A673 (cell line): Measurements from ENCODE around the gene SIRT6. TPM values are rescaled to one million over a fixed set of nuclear protein-coding genes. Genes with fewer than 3 reads are reported as not detected.

Source experiments
- BruUV-seq: library from RNA; stranded (reverse); fragments of 400-500 nt; replicated peaks from 2 replicates; lab custom pipeline; 2021; lab: Mats Ljungman, UMichigan
- CTCF ChIA-PET: fragments of 300-600 bp; sonication (Branson Sonifier 250); formaldehyde crosslinking; loops from one replicate; lab custom pipeline; 2022; ENCODE audit warnings: antibody characterized with exemption; lab: Charles Lee
- POLR2A ChIA-PET: fragments of 300-600 bp; sonication (Branson Sonifier 250); formaldehyde crosslinking; loops from one replicate; lab custom pipeline; 2022; ENCODE audit warnings: antibody characterized with exemption; ENCODE audit not compliant: low non-redundant PET; lab: Charles Lee
- DNase-seq: peaks from one replicate; pipeline ENCODE4 v3.0.0-alpha.2; 2015; ENCODE audit warnings: low spot score
- H3K27ac ChIP-seq: fragments of 200-600 bp; sonication (generic); 2 replicates; pipeline ENCODE4 v1.5.1; 2016; ENCODE audit warnings: mixed run types, low read depth, mild to moderate bottlenecking, mixed read lengths, antibody characterized with exemption, low read length; ENCODE audit not compliant: poor library complexity, severe bottlenecking
- H3K27me3 ChIP-seq: fragments of 200-600 bp; sonication (generic); replicated peaks from 2 replicates; pipeline ENCODE4 v1.6.1; 2017; ENCODE audit warnings: mixed run types, low read depth, mild to moderate bottlenecking, mixed read lengths, antibody characterized with exemption, low read length; ENCODE audit not compliant: insufficient read depth, poor library complexity
- H3K36me3 ChIP-seq: fragments of 200-600 bp; sonication (generic); 2 replicates; pipeline ENCODE4 v1.6.1; 2016; ENCODE audit warnings: mixed run types, mild to moderate bottlenecking, mixed read lengths, antibody characterized with exemption, low read length; ENCODE audit not compliant: insufficient read depth, poor library complexity, severe bottlenecking
- H3K4me1 ChIP-seq: fragments of 200-600 bp; sonication (generic); 2 replicates; pipeline ENCODE4 v1.6.1; 2017; ENCODE audit warnings: mixed run types, mild to moderate bottlenecking, mixed read lengths, antibody characterized with exemption, low read length; ENCODE audit not compliant: insufficient read depth, poor library complexity, severe bottlenecking
- H3K4me3 ChIP-seq: fragments of 200-600 bp; sonication (generic); 2 replicates; pipeline ENCODE4 v1.5.1; 2016; ENCODE audit warnings: low read depth, mixed run types, mild to moderate bottlenecking, mixed read lengths, low read length; ENCODE audit not compliant: poor library complexity, severe bottlenecking
- H3K9me3 ChIP-seq: fragments of 200-600 bp; sonication (generic); 2 replicates; pipeline ENCODE4 v1.6.1; 2016; ENCODE audit warnings: mixed run types, low read depth, mild to moderate bottlenecking, mixed read lengths, antibody characterized with exemption, low read length; ENCODE audit not compliant: poor library complexity, severe bottlenecking
- EZH2 ChIP-seq: fragments of 200-600 bp; sonication (generic); IDR thresholded peaks from 2 replicates; pipeline ENCODE4 v1.6.1; 2017; ENCODE audit warnings: borderline replicate concordance, low read depth, mild to moderate bottlenecking, mixed read lengths, antibody characterized with exemption, low read length; ENCODE audit not compliant: poor library complexity, severe bottlenecking
- intact Hi-C: fragments of 100-400 bp; cut with micrococcal nuclease; formaldehyde crosslinking; loops from one replicate; pipeline ENCODE4 v1.10.0; 2022; ENCODE audit not compliant: unreplicated experiment
- total RNA-seq: library from RNA; stranded (reverse); gene quantifications from 2 replicates; pipeline ENCODE4 v1.2.3, GENCODE V29; 2021
- TF ChIP-seq, protein P1 (sequence below): fragments of 300-800, 200-600 bp; sonication (generic); conservative IDR thresholded peaks from 2 replicates; pipeline ENCODE4 v1.5.1; 2017; ENCODE audit warnings: low read depth, mild to moderate bottlenecking, antibody characterized with exemption, low read length, moderate library complexity, mixed read lengths

SIRT6 gene
- total RNA-seq, 1 experiment from 2014 or later: 36.3 TPM

DNA sequence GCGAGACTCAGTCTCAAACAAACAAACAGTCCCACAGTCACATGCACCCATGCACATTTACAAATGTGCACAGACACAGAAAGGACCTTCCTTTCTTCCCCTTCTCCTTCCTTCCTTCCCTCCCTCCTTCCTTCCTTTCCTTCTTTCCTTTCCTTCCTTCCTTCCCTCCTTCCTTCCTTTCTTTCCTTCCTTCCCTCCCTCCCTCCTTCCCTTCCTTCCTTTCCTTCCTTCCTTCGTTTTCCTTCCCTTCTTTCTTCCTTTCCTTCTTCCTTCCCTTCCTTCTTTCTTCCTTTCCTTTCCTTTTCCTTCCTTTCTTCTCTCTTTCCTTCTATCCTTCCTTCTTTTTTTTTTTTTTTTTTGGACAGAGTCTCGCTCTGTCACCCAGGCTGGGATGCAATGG lies 30.8 kb upstream of the SIRT6 start:
- ChIA-PET POLR2A (no interaction called here), CTCF (no interaction called here)
- no peak overlapping the region for H3K27ac ChIP-seq
- no peak for DNase-seq
- peaks cover 3% of the 10 kb centered on the region for H3K27me3 ChIP-seq
- H3K36me3 ChIP-seq: no peaks in the 10 kb centered on the region
- no peak overlapping the region for H3K4me3 ChIP-seq
- no peaks in the 10 kb centered on the region for H3K4me1 ChIP-seq
- no peak for TF ChIP-seq EZH2
- TF ChIP-seq, protein P1, sequence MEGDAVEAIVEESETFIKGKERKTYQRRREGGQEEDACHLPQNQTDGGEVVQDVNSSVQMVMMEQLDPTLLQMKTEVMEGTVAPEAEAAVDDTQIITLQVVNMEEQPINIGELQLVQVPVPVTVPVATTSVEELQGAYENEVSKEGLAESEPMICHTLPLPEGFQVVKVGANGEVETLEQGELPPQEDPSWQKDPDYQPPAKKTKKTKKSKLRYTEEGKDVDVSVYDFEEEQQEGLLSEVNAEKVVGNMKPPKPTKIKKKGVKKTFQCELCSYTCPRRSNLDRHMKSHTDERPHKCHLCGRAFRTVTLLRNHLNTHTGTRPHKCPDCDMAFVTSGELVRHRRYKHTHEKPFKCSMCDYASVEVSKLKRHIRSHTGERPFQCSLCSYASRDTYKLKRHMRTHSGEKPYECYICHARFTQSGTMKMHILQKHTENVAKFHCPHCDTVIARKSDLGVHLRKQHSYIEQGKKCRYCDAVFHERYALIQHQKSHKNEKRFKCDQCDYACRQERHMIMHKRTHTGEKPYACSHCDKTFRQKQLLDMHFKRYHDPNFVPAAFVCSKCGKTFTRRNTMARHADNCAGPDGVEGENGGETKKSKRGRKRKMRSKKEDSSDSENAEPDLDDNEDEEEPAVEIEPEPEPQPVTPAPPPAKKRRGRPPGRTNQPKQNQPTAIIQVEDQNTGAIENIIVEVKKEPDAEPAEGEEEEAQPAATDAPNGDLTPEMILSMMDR: no peak
- intact Hi-C loops: no loop called here
- BruUV-seq: no TSS peak
- H3K9me3 ChIP-seq: no peaks in the 10 kb centered on the region

DNA sequence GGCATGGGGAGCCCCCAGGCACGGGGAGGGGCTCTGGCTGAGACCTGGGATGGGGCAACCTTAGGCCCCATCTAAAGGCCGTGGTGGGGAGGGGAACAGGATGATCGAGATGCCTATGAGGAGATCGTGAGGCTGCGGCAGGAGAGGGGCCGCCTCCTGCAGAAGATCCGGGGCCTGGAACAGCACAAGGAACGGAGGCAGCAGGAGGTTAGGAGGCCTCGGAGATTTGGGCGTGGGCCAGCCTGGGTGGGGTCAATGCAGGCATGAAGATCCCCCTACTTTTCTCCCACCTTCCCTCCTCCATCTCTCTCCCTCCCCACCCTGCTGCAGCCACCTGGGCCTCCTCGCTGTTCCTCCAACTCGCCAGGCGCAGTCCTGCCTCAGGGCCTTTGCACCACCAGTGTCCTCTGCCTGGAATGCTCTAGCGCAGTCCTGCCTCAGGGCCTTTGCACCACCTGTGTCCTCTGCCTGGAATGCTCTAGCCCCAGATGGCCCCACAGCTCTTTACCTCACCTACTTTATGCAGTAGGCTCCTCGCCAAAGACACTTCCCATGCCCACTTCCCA lies 27.9 kb upstream of the SIRT6 start:
- Histone ChIP-seq H3K36me3 (no peaks in the 10 kb centered on the region), H3K4me1 (no peaks in the 10 kb centered on the region), H3K27me3 (peaks cover 3% of the 10 kb centered on the region), H3K9me3 (no peaks in the 10 kb centered on the region), H3K4me3 (no peak overlapping the region), H3K27ac (no peak overlapping the region)
- no peak for DNase-seq
- ChIA-PET POLR2A (no interaction called here), CTCF (no interaction called here)
- intact Hi-C loops: no loop called here
- no TSS peak for BruUV-seq
- no peak for TF ChIP-seq EZH2
- TF ChIP-seq, protein P1: no peak

DNA sequence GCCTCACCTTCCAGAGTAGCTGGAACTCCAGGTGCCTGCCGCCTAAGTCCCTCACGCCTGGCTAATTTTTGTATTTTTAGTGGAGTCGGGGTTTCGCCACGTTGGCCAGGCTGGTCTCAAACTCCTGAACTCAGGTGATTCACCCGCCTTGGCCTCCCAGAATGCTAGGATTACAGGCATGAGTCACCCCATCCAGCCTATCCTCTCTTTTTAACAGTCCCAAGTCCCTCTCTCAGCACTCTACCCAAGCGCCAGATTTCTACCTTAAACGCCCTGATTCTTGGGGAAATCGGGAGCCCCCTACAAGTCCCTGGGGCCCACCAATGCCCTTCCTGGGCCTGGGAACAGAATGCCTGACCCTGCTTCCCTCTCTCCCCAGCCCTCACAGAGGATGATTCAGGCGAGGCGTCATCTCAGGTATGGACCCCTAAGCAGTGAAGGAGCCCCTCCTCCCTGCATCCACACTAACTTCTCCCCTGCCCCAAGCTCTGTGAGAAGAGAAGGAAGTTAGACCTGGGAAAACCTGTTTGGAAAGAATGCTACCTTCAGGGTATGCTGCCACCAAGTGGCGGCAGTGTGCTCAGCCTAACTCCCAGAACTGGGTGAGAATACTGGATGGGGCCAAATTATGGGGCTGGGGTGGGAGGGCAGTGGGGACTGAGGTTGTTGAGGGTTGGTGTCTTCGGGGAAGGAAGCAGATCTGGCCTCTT lies 26.2 kb upstream of the SIRT6 start:
- Histone ChIP-seq H3K9me3 (no peaks in the 10 kb centered on the region), H3K4me3 (no peak overlapping the region), H3K4me1 (no peaks in the 10 kb centered on the region), H3K36me3 (no peaks in the 10 kb centered on the region), H3K27ac (no peak overlapping the region), H3K27me3 (peaks cover 3% of the 10 kb centered on the region)
- CTCF ChIA-PET: interaction anchor here (0.5 to 1.0 kb wide), 6 partner anchors 20 to 221 kb away, joined by 3 to 8 read pairs (median 8); no protein-coding TSS in a partner anchor
- BruUV-seq: no TSS peak
- intact Hi-C loops: loop anchor here (10.0 kb wide), 1 partner anchor 64 kb away; no protein-coding TSS in a partner anchor
- POLR2A ChIA-PET: no interaction called here
- DNase-seq: peak; percentile 68
- TF ChIP-seq EZH2: no peak
- TF ChIP-seq, protein P1: peak; percentile 63
